ENCODE results near the gene B4GALT1.

The B4GALT1 gene

GRCh38 chr9:33123407-33124031 is 43.6 kb downstream of the B4GALT1 start:
- no peak for DNase-seq

GRCh38 chr9:33120620-33121019 is 46.5 kb downstream of the B4GALT1 start:
- no peak for DNase-seq

GRCh38 chr9:33117796-33118195 is 49.3 kb downstream of the B4GALT1 start:
- DNase-seq = no peak

GRCh38 chr9:33117306-33117705 is 49.8 kb downstream of the B4GALT1 start:
- DNase-seq = peak; percentile 60

GRCh38 chr9:33116860-33117259 is 50.3 kb downstream of the B4GALT1 start:
- no peak for DNase-seq

GRCh38 chr9:33114746-33115145 is 52.4 kb downstream of the B4GALT1 start:
- DNase-seq = no peak

GRCh38 chr9:33113799-33114547 is 53.2 kb downstream of the B4GALT1 start:
- DNase-seq = no peak

- DNase-seq = no peak
These were observed 55.0 kb downstream of the B4GALT1 start for GRCh38 chr9:33112094-33112493.

- DNase-seq = no peak
These were observed 55.5 kb downstream of the B4GALT1 start for GRCh38 chr9:33111631-33112030.

GRCh38 chr9:33110686-33111085 is 56.5 kb downstream of the B4GALT1 start:
- DNase-seq = no peak

GRCh38 chr9:33109850-33110595 is 57.1 kb downstream of the B4GALT1 start:
- DNase-seq = no peak

GRCh38 chr9:33109097-33109496 is 58.0 kb downstream of the B4GALT1 start:
- DNase-seq = no peak

- no peak for DNase-seq
These were observed 58.7 kb downstream of the B4GALT1 start for GRCh38 chr9:33108472-33108871.

- no peak for DNase-seq
These were observed 59.4 kb downstream of the B4GALT1 start for GRCh38 chr9:33107762-33108161.

- peak; percentile 91 for DNase-seq
These were observed 60.1 kb downstream of the B4GALT1 start for GRCh38 chr9:33106827-33107621.

GRCh38 chr9:33106372-33106771 is 60.8 kb downstream of the B4GALT1 start:
- no peak for DNase-seq

GRCh38 chr9:33105959-33106358 is 61.2 kb downstream of the B4GALT1 start:
- no peak for DNase-seq

- no peak for DNase-seq
These were observed 61.6 kb downstream of the B4GALT1 start for GRCh38 chr9:33105504-33105903.

- DNase-seq = no peak
These were observed 62.7 kb downstream of the B4GALT1 start for GRCh38 chr9:33104401-33104800.

- no peak for DNase-seq
These were observed 63.4 kb downstream of the B4GALT1 start for GRCh38 chr9:33103501-33104281.

GRCh38 chr9:33102551-33103210 is 64.5 kb downstream of the B4GALT1 start:
- DNase-seq = no peak
